ENCODE results near the gene NSRP1. TPM values are rescaled to one million over a fixed set of nuclear protein-coding genes. Genes with fewer than 3 reads are reported as not detected.
"Not testable (repeated sequence)": the region's sequence is repeated elsewhere in the genome, so short reads cannot be mapped to it uniquely, and the experiment has no call there.

NSRP1 gene
- total and polyA plus RNA-seq, 3 experiments from 2014 or later, result 26.8 to 38.4 (median 27.9) TPM

- Mint-ChIP-seq H3K4me3 (no peak overlapping the region), H3K27me3 (peaks cover under 1 to 5% of the 10 kb centered on the region in 2 donors), H3K9me3 (no peaks in the 10 kb centered on the region), H3K27ac (no peak overlapping the region), H3K4me1 (peaks cover 6 to 10% (median 6%) of the 10 kb centered on the region in 3 donors), H3K36me3 (no peaks in the 10 kb centered on the region)
- DNase-seq, result no peak
- ChIA-PET POLR2A (no interaction called here), CTCF (interaction anchor here (0.9 to 4.9 kb wide), 15 partner anchors 9 to 722 kb away, joined by 3 to 71 read pairs (median 7); partner anchors contain the start of genes BLMH and NSRP1)
- Histone ChIP-seq H3K4me3 (ENCODE audit: low read length) (no peak overlapping the region), H3K27me3 (ENCODE audit: insufficient read depth, low read length, poor library complexity, severe bottlenecking) (no peaks in the 10 kb centered on the region), H3K36me3 (ENCODE audit: insufficient read depth, low read length) (no peaks in the 10 kb centered on the region), H3K27ac (ENCODE audit: low read depth, low read length) (no peak overlapping the region), H3K4me1 (ENCODE audit: insufficient read depth, low read length) (peaks cover 10% of the 10 kb centered on the region), H3K9me3 (ENCODE audit: low read length) (no peaks in the 10 kb centered on the region)
These were observed 12.7 kb upstream of the NSRP1 start for GRCh38 chr17:30103921-30104320.

DNA sequence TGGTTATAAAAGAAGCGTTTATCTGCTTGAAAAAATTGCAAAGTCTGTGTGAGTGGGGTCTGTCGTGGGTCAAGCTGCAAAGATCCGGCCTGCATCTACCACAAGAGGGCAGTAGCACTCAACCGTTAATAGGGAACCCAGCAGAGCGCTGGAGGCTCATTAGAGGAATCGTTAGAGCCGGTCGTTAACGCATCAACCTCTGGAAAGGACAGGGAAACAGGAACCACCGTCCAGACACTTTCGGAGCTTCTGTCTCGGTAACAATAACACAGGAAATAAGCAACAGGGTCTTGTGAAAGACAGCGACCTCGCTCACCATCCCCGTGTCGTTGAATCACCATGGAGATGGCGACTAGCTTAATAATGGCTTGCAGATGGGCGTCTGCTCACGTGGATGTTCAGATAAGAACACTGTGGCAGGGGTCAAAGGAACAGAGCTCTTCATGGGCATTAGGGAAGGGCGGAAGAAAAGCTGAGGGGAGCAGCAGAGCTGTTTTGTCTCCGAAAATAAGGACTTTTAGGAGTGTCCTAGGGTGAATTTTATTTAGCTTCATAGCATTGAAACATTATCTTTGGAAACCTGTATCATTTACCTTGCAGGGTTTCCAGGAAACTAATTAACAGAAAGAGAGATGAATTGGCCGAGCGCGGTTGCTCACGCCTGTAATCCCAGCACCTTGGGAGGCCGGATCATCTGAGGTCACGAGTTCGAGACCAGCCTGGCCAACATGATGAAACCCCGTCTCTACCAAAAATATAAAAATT, 11.9 kb upstream of the NSRP1 start:
- Mint-ChIP-seq H3K4me3 (peak overlapping the region; percentile 60 to 91 (median 87)), H3K27ac (peak overlapping the region in 6 of 8 donors; percentile 5 to 88 (median 60)), H3K27me3 (peaks cover 2 to 5% of the 10 kb centered on the region in 2 donors), H3K36me3 (no peaks in the 10 kb centered on the region), H3K9me3 (no peaks in the 10 kb centered on the region), H3K4me1 (peaks cover 6 to 10% (median 6%) of the 10 kb centered on the region in 3 donors)
- Histone ChIP-seq H3K9me3 (ENCODE audit: low read length) (no peaks in the 10 kb centered on the region), H3K36me3 (ENCODE audit: insufficient read depth, low read length) (no peaks in the 10 kb centered on the region), H3K27ac (ENCODE audit: low read depth, low read length) (no peak overlapping the region), H3K4me1 (ENCODE audit: insufficient read depth, low read length) (peaks cover 10% of the 10 kb centered on the region), H3K4me3 (ENCODE audit: low read length) (peak overlapping the region; percentile 66), H3K27me3 (ENCODE audit: insufficient read depth, low read length, poor library complexity, severe bottlenecking) (no peaks in the 10 kb centered on the region)
- ChIA-PET CTCF (interaction anchor here (0.6 to 4.9 kb wide), 27 partner anchors 10 to 721 kb away, joined by 3 to 71 read pairs (median 5); partner anchors contain the start of genes BLMH and NSRP1), POLR2A (interaction anchor here (0.6 kb wide), 1 partner anchor 605 kb away, joined by 10 read pairs; no protein-coding TSS in a partner anchor)
- peak; percentile 51 to 76 (median 55) for DNase-seq

GRCh38 chr17:30112794-30113193, 3.8 kb upstream of the NSRP1 start:
- Mint-ChIP-seq H3K27ac (no peak overlapping the region), H3K4me3 (peak overlapping the region in 1 of 7 donors; percentile 77), H3K9me3 (no peaks in the 10 kb centered on the region), H3K36me3 (peaks cover 2 to 9% (median 4%) of the 10 kb centered on the region in 3 donors), H3K27me3 (peaks cover 1 to 3% of the 10 kb centered on the region in 2 donors), H3K4me1 (peaks cover 14 to 19% (median 16%) of the 10 kb centered on the region in 3 donors)
- H3K27me3 ChIP-seq (ENCODE audit: insufficient read depth, low read length, poor library complexity, severe bottlenecking), result no peaks in the 10 kb centered on the region
- H3K27ac ChIP-seq (ENCODE audit: low read depth, low read length), result no peak overlapping the region
- H3K9me3 ChIP-seq (ENCODE audit: low read length), result no peaks in the 10 kb centered on the region
- no peak for DNase-seq
- H3K4me1 ChIP-seq (ENCODE audit: insufficient read depth, low read length), result peaks cover 5% of the 10 kb centered on the region
- CTCF ChIA-PET, result interaction anchor here (1.6 to 3.7 kb wide), 4 partner anchors 7 to 20 kb away, joined by 4 to 34 read pairs (median 8); no protein-coding TSS in a partner anchor
- POLR2A ChIA-PET, result no interaction called here
- no peaks in the 10 kb centered on the region for H3K36me3 ChIP-seq (ENCODE audit: insufficient read depth, low read length)
- no peak overlapping the region for H3K4me3 ChIP-seq (ENCODE audit: low read length)

- H3K4me3 Mint-ChIP-seq, result no peak overlapping the region
These were observed 3.4 kb upstream of the NSRP1 start for GRCh38 chr17:30113213-30113612.

GRCh38 chr17:30116345-30116660, 313 bp upstream of the NSRP1 start:
- Mint-ChIP-seq H3K9me3 (no peaks in the 10 kb centered on the region), H3K27me3 (peaks cover 0 to 1% of the 10 kb centered on the region in 2 donors), H3K4me3 (peak overlapping the region; percentile 96 to 99 (median 98)), H3K27ac (peak overlapping the region; percentile 94 to 100 (median 98)), H3K4me1 (peaks cover 38 to 48% (median 46%) of the 10 kb centered on the region in 3 donors), H3K36me3 (peaks cover 4 to 25% (median 8%) of the 10 kb centered on the region in 3 donors)
- Histone ChIP-seq H3K36me3 (ENCODE audit: insufficient read depth, low read length) (no peaks in the 10 kb centered on the region), H3K4me3 (ENCODE audit: low read length) (peak overlapping the region; percentile 98), H3K27me3 (ENCODE audit: insufficient read depth, low read length, poor library complexity, severe bottlenecking) (no peaks in the 10 kb centered on the region), H3K4me1 (ENCODE audit: insufficient read depth, low read length) (peaks cover 20% of the 10 kb centered on the region), H3K9me3 (ENCODE audit: low read length) (no peaks in the 10 kb centered on the region), H3K27ac (ENCODE audit: low read depth, low read length) (peak overlapping the region; percentile 99)
- ChIA-PET POLR2A (interaction anchor here (0.6 kb wide), 1 partner anchor 1764 kb away, joined by 4 read pairs; no protein-coding TSS in a partner anchor), CTCF (interaction anchor here (3.7 kb wide), 1 partner anchor 11 kb away, joined by 34 read pairs; no protein-coding TSS in a partner anchor)
- DNase-seq, result no peak

More at GRCh38 chr17:30113213-30113612, 3.4 kb upstream of the NSRP1 start:
- no peak for DNase-seq
- Mint-ChIP-seq H3K9me3 (no peaks in the 10 kb centered on the region), H3K27ac (no peak overlapping the region), H3K36me3 (peaks cover 2 to 9% (median 4%) of the 10 kb centered on the region in 3 donors), H3K27me3 (peaks cover 1 to 3% of the 10 kb centered on the region in 2 donors), H3K4me1 (peaks cover 18 to 23% (median 20%) of the 10 kb centered on the region in 3 donors)
- POLR2A ChIA-PET, result no interaction called here
- CTCF ChIA-PET, result interaction anchor here (1.6 to 3.7 kb wide), 3 partner anchors 8 to 20 kb away, joined by 6 to 34 read pairs (median 9); no protein-coding TSS in a partner anchor
- Histone ChIP-seq H3K27ac (ENCODE audit: low read depth, low read length) (no peak overlapping the region), H3K36me3 (ENCODE audit: insufficient read depth, low read length) (no peaks in the 10 kb centered on the region), H3K9me3 (ENCODE audit: low read length) (no peaks in the 10 kb centered on the region), H3K27me3 (ENCODE audit: insufficient read depth, low read length, poor library complexity, severe bottlenecking) (no peaks in the 10 kb centered on the region), H3K4me1 (ENCODE audit: insufficient read depth, low read length) (peaks cover 9% of the 10 kb centered on the region), H3K4me3 (ENCODE audit: low read length) (no peak overlapping the region)

DNA sequence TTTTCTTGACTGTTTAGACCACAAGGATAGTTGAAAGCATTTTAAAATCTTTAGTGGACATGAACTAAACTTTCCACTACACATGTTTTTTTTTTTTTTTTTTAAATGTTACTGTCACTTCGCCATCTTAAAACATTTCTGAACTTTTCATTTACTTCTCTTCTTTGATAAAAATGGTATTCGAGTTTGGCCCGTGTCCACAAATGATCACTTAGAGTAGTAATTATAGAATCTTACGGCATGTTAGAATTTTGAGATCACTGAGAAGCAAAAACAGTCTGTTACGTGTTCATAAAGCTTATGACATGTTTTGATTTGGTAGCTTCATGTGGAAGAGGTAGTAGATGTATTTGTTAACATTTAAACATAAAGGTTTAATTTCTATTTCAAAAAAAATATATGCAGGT, 1.1 kb downstream of the NSRP1 start:
- Mint-ChIP-seq H3K4me1 (peaks cover 45 to 57% (median 57%) of the 10 kb centered on the region in 3 donors), H3K4me3 (peak overlapping the region; percentile 96 to 99 (median 98)), H3K27me3 (peaks cover 0 to 1% of the 10 kb centered on the region in 2 donors), H3K27ac (peak overlapping the region; percentile 94 to 100 (median 98)), H3K9me3 (no peaks in the 10 kb centered on the region), H3K36me3 (peaks cover 4 to 33% (median 9%) of the 10 kb centered on the region in 3 donors)
- Histone ChIP-seq H3K4me3 (ENCODE audit: low read length) (peak overlapping the region; percentile 98), H3K9me3 (ENCODE audit: low read length) (no peaks in the 10 kb centered on the region), H3K27ac (ENCODE audit: low read depth, low read length) (peak overlapping the region; percentile 99), H3K36me3 (ENCODE audit: insufficient read depth, low read length) (no peaks in the 10 kb centered on the region), H3K27me3 (ENCODE audit: insufficient read depth, low read length, poor library complexity, severe bottlenecking) (no peaks in the 10 kb centered on the region), H3K4me1 (ENCODE audit: insufficient read depth, low read length) (peaks cover 20% of the 10 kb centered on the region)
- ChIA-PET POLR2A (interaction anchor here (0.5 to 1.0 kb wide), 4 partner anchors 11 to 465 kb away, joined by 3 to 7 read pairs (median 6); no protein-coding TSS in a partner anchor), CTCF (interaction anchor here (0.7 to 3.0 kb wide), 3 partner anchors 13 to 223 kb away, joined by 4 to 24 read pairs (median 7); no protein-coding TSS in a partner anchor)
- no peak for DNase-seq

DNA sequence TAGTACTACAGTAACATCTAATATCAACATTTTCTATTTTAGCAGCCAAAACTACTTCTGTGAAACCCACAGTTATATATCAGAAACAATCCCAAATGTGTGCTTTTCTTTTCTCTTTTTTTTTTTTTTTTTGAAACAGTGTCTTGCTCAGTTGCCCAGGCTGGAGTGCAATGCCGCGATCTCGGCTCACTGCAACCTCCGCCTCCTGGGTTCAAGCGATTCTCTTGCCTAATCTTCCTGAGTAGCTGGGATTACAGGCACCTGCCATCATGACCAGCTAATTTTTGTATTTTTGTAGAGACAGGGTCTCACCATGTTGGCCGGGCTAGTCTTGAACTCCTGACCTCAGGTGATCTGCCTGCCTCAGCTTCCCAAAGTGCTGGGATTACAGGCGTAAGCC, 2.0 kb downstream of the NSRP1 start:
- CTCF ChIA-PET, result interaction anchor here (2.1 to 3.0 kb wide), 2 partner anchors 14 to 222 kb away, joined by 7 to 24 read pairs; no protein-coding TSS in a partner anchor
- H3K4me3 Mint-ChIP-seq, result peak overlapping the region in 5 of 7 donors; percentile 58 to 98 (median 96)
- H3K27me3 ChIP-seq (ENCODE audit: insufficient read depth, low read length, poor library complexity, severe bottlenecking), result not testable (repeated sequence)

More for the DNA sequence above, 2.0 kb downstream of the NSRP1 start:
- not testable (repeated sequence) for H3K27ac ChIP-seq (ENCODE audit: low read depth, low read length); H3K27me3 Mint-ChIP-seq; DNase-seq; H3K4me3 ChIP-seq (ENCODE audit: low read length); H3K36me3 ChIP-seq (ENCODE audit: insufficient read depth, low read length); H3K9me3 Mint-ChIP-seq; H3K9me3 ChIP-seq (ENCODE audit: low read length)
- POLR2A ChIA-PET, result interaction anchor here (1.0 kb wide), 1 partner anchor 212 kb away, joined by 5 read pairs; no protein-coding TSS in a partner anchor
- Mint-ChIP-seq H3K4me1 (peaks cover 48 to 66% (median 61%) of the 10 kb centered on the region in 3 donors), H3K27ac (peak overlapping the region in 7 of 8 donors; percentile 74 to 100 (median 98)), H3K36me3 (peaks cover 4 to 35% (median 9%) of the 10 kb centered on the region in 3 donors)
- peaks cover 20% of the 10 kb centered on the region for H3K4me1 ChIP-seq (ENCODE audit: insufficient read depth, low read length)
